ENCODE measurements around the gene DLX4.

Gene DLX4

GRCh38 chr17:49969134-49969759 is at the start of gene DLX4:
DLX4 (plus strand) TSS chr17:49969190; CDS start chr17:49969469, 279 bp downstream.
- DNase-seq, result no peak

GRCh38 chr17:49920030-49920769 is 48.8 kb upstream of the DLX4 start:
- no peak for DNase-seq

- no peak for DNase-seq
Observed at GRCh38 chr17:49922095-49922494, 46.9 kb upstream of the DLX4 start.

- DNase-seq, result no peak
Observed at GRCh38 chr17:49924116-49924515, 44.9 kb upstream of the DLX4 start.

- no peak for DNase-seq
Observed at GRCh38 chr17:49924589-49924988, 44.4 kb upstream of the DLX4 start.

- no peak for DNase-seq
Observed at GRCh38 chr17:49925921-49926320, 43.1 kb upstream of the DLX4 start.

GRCh38 chr17:49926886-49927285 is 42.1 kb upstream of the DLX4 start:
- no peak for DNase-seq

- no peak for DNase-seq
Observed at GRCh38 chr17:49928126-49928800, 40.7 kb upstream of the DLX4 start.

GRCh38 chr17:49928837-49929475 is 40.0 kb upstream of the DLX4 start:
- no peak for DNase-seq

GRCh38 chr17:49930880-49931279 is 38.1 kb upstream of the DLX4 start:
- DNase-seq, result no peak

GRCh38 chr17:49931416-49932137 is 37.4 kb upstream of the DLX4 start:
- DNase-seq, result no peak

GRCh38 chr17:49932138-49932723 is 36.8 kb upstream of the DLX4 start:
- no peak for DNase-seq

GRCh38 chr17:49932901-49933300 is 36.1 kb upstream of the DLX4 start:
- no peak for DNase-seq

- DNase-seq, result no peak
Observed at GRCh38 chr17:49935526-49936210, 33.3 kb upstream of the DLX4 start.

- DNase-seq, result no peak
Observed at GRCh38 chr17:49936386-49936785, 32.6 kb upstream of the DLX4 start.

GRCh38 chr17:49939318-49939717 is 29.7 kb upstream of the DLX4 start:
- DNase-seq, result no peak

GRCh38 chr17:49941427-49941826 is 27.6 kb upstream of the DLX4 start:
- DNase-seq, result no peak

- no peak for DNase-seq
Observed at GRCh38 chr17:49942947-49943346, 26.0 kb upstream of the DLX4 start.

- no peak for DNase-seq
Observed at GRCh38 chr17:49944273-49944870, 24.6 kb upstream of the DLX4 start.

- no peak for DNase-seq
Observed at GRCh38 chr17:49946208-49946607, 22.8 kb upstream of the DLX4 start.

GRCh38 chr17:49946964-49947584 is 21.9 kb upstream of the DLX4 start:
- DNase-seq, result no peak

Data from activated CD4-positive, alpha-beta T cell treated with anti-CD3 and anti-CD28 coated beads, Interleukin-2, Interleukin-6, amounts not matched to agents 100 ng/mL and 50 ng/mL, durations not matched to agents 16 hours and 8 hours (primary cell).